GM18861 (cell line): Measurements from ENCODE around the gene SELENON.

Experiments used
- ATAC-seq: cut with Tn5 transposase; IDR thresholded peaks from one replicate; pipeline ENCODE4 v1.9.1; 2021; ENCODE audit not compliant: unreplicated experiment

Gene SELENON

GRCh38 chr1:25808481-25809244, 8.7 kb downstream of the SELENON start:
- ATAC-seq: no peak

- no peak for ATAC-seq
Observed at GRCh38 chr1:25809283-25809926, 9.4 kb downstream of the SELENON start.

- ATAC-seq: no peak
Observed at GRCh38 chr1:25809929-25810328, 9.9 kb downstream of the SELENON start.

GRCh38 chr1:25810341-25811299, 10.6 kb downstream of the SELENON start:
- no peak for ATAC-seq

- ATAC-seq: no peak
Observed at GRCh38 chr1:25811384-25812082, 11.5 kb downstream of the SELENON start.

GRCh38 chr1:25813071-25813733, 13.2 kb downstream of the SELENON start:
- ATAC-seq: no peak

- no peak for ATAC-seq
Observed at GRCh38 chr1:25813734-25814471, 13.9 kb downstream of the SELENON start.

- no peak for ATAC-seq
Observed at GRCh38 chr1:25814549-25815087, 14.6 kb downstream of the SELENON start.

- ATAC-seq: no peak
Observed at GRCh38 chr1:25815208-25816111, 15.5 kb downstream of the SELENON start.

- no peak for ATAC-seq
Observed at GRCh38 chr1:25816112-25816718, 16.2 kb downstream of the SELENON start.

GRCh38 chr1:25817840-25818501, 18.0 kb downstream of the SELENON start:
- ATAC-seq: no peak

- no peak for ATAC-seq
Observed at GRCh38 chr1:25818569-25818968, 18.6 kb downstream of the SELENON start.

GRCh38 chr1:25819491-25820246, 19.7 kb downstream of the SELENON start, which contains the start of gene MTFR1L:
Gene MTFR1L (plus strand): TSS chr1:25819954. CDS start chr1:25823105, 3,151 bp downstream.
- ATAC-seq: peak; percentile 58

- ATAC-seq: peak; percentile 27
Observed at GRCh38 chr1:25820247-25821111, 20.5 kb downstream of the SELENON start.

- no peak for ATAC-seq
Observed at GRCh38 chr1:25821112-25821476, 21.1 kb downstream of the SELENON start.
